RPMI8226 (cell line): ENCODE results near the gene NCOA1.
A peak's percentile ranks its signal among the peaks of the same experiment; 100 is the strongest.
"Not testable (repeated sequence)": the region's sequence is repeated elsewhere in the genome, so short reads cannot be mapped to it uniquely, and the experiment has no call there.

ENCODE experiments used
- DNase-seq: peaks from one replicate; pipeline ENCODE4 v3.0.0-alpha.2; 2015

NCOA1 gene

DNA sequence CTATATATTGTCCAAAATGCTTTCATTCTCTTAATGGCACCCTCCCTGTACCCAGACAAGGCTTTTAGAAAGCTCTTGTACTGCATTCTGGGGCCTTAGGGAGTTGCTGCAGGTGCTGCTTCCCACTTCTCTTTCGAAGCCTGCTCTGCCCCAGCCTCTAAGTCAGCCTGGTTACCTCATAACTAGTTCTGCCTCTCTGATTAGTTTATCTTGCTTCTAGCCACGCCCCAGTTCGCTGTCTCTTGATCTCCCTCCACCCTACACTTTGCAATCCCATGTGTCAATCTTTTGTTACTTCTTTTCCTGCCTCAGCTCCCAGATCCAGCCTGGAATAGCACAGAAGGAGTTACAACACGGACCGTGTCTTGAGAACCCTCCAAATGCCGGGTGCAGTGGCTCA is 13.8 kb upstream of the NCOA1 start:
- no peak for DNase-seq

DNA sequence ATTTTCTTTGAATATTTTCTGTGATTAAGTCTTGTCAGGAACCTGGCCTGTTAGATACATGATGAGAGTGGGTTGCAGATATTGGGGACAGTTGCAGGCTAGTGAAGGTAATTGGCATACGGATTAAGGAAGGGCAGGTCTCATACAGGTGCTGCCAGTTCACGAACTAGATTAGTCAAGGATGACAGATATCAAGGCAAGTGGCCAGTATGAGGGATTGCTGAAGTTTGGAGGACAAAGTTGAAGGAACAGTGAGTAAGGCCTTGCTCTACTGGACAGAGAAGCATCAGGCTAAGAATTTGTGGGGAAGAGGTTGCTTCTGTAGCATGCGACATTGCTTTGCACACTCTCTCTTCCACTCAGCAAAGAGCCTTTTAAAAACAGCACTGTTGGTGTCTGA is 12.8 kb upstream of the NCOA1 start:
- no peak for DNase-seq

DNA sequence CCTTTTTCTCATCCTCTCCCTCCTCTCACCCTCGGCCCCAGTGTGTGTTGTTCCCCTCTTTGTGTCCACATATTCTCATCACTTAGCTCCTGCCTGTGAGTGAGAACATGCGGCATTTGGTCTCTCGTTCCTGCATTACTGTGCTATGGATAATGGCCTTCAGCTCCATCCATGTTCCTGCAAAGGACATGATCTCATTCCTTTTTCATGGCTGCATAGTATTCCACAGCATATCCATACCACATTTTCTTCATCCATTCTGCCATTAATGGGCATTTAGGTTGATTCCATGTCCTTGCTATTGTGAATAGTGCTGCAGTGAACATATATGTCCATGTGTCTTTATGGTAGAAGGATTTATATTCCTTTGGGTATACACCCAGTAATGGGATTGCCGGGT is 10.8 kb upstream of the NCOA1 start:
- no peak for DNase-seq

DNA sequence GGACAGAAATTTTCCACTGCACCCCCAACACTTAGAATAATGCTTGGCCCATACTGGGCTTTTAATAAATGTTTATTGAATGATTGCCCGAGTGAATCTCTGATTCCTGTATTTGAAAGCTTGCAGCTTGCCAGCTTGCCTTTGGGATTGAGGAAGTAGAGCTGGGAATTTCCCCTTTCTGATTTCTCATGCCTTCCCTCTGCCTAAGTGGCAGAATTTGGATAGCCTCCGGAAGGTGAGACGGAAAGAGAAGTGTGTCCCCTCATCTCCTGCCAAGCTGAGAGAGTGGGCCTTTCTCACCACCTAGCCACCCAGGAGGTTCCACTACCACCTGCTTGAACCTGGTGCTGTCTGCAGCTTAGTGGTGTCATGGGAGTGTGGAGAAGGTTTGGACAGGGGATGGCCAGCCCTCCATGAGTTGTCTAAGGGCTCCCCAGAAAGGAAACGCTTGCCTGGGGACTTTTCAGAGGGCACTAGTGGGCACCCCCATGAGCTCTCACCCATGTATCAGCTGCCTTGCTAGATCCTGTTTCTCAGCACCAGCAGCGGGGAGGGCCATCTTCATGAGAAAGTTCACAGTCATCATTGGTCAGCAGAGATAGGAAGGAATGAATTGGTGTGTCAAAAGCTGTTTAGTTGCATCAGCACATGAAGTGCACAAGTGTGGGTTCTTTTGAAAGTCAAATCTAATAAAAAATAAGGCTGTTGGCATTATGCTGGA is 8.6 kb upstream of the NCOA1 start:
- no peak for DNase-seq

DNA sequence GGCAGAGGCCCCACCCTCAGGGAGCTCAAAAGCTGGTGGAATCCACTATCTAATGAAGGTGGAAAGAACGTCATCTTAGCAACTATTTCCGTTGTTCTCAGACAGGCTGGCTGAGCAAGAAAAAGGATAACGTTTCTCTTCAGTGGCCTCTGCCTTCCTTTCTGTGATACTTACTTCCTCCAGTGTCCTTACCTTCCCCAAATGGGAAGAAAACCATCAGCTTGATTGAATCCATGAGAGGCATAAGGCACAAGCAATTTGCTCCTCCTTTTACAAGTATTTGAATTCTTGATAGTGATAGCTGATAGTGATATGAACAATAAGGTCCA is 8.1 kb upstream of the NCOA1 start:
- no peak for DNase-seq

DNA sequence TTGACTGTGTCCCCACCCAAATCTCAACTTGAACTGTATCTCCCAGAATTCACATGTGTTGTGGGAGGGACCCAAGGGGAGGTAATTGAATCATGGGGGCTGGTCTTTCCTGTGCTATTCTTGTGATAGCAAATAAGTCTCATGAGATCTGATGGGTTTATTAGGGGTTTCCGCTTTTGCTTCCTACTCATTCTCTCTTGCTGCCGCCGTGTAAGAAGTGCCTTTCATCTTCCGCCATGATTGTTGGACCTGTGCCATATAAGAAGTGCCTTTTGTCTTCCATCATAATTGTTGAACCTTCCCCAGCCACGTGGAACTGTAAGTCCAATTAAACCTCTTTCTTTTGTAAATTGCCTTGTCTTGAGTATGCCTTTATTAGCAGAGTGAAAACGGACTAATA is 6.4 kb upstream of the NCOA1 start:
- not testable (repeated sequence) for DNase-seq

DNA sequence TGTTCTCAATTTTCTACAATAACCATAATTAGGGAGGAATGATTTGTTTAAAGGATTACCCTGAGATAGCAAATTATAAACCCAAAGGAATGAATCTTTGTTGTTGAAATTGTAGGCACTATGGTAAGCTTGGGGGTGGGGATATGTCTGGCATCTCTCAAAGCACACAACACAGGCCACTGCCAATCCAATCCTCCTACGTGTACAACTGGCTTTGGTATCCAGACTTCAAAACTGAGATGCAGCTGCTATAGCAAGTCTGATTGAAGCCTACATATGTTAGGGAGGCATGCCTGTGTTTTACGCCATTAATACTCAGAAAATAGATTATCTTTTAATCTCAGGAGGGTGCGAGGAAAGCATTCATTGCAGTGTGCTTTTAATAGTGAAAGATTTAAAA is 5.9 kb upstream of the NCOA1 start:
- no peak for DNase-seq

DNA sequence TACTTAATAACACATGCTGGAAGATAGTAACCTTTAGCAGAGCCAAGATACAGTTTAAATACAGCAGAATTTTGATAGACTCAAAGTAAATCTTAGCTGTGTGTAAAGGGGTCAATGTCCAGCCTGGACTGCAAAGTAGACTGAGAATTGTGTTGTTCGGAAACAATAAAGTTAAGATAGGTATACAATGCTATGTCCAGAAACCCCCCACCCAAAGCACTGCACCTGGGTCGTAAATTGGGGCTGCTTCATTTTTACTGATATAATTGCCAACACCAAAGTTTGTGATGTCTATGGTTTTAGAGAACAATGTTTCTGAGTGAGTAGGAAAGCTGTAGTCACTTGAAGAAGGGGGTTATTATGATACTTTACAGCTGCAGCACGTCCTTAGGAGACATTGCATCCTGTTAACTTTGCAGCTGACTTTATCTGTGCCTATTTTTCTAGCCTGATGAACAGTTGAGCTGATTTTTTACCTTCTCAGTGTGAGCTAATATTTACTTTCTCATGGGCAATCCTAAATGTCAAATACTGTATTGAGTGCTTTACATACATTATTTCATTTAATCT is 4.3 kb upstream of the NCOA1 start:
- no peak for DNase-seq

DNA sequence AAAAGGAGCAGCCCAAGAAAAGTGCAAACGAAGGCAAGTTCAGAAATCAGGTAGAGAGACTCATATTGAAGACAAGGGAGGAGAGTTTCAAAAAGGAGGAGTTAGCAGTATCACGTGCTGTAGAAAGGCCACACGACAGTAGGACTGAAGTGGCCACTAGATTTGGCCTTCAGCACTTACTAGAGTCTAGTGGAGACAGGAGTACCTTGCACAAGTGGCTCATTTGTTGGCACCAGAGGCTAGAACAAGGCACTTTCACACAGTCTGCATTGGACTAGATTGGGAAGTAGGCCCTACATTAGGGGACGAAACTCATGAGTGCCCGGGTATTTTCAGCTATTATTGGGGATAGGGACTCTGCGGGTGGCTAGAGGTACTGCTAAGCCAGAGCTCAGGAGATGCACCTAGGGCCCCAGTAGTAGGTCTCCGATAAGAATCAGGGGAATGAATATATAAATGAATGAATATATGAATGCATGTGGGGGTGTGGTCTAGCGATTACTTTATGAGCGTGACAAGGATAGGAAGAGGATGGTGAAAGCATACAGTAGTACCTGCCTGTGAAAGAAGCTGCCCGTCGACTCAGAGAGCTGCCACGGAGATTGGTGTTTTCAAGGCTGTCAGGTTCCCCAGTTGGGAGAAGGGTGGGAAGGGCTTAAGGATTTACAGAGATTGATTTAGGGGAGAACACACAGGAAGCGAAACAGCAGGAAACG is 1.4 kb upstream of the NCOA1 start:
- DNase-seq: no peak

DNA sequence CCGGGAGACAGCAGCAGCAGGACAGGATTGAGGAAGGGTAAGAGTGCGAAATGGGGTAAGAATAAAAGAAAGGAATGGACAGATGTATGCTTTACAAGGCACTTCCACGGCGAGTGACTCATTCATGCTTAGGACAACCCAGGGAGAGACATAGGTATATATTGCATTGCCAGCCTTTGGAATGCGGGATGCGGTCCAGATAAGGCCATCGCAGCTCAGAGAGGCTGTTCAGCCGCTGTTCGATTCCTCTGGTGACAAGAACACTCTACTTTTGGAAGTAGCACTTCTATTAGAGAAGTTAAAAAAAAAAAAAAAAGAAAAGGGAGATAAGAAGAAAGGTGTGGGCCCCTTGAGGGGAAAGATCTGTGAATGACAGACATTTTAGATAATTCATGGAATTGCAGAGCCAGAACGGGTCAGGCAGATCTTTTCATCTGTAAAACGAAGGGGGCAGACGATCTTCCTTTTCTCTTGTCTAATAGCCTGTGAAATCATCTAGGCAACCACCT is 819 bp upstream of the NCOA1 start:
- no peak for DNase-seq

DNA sequence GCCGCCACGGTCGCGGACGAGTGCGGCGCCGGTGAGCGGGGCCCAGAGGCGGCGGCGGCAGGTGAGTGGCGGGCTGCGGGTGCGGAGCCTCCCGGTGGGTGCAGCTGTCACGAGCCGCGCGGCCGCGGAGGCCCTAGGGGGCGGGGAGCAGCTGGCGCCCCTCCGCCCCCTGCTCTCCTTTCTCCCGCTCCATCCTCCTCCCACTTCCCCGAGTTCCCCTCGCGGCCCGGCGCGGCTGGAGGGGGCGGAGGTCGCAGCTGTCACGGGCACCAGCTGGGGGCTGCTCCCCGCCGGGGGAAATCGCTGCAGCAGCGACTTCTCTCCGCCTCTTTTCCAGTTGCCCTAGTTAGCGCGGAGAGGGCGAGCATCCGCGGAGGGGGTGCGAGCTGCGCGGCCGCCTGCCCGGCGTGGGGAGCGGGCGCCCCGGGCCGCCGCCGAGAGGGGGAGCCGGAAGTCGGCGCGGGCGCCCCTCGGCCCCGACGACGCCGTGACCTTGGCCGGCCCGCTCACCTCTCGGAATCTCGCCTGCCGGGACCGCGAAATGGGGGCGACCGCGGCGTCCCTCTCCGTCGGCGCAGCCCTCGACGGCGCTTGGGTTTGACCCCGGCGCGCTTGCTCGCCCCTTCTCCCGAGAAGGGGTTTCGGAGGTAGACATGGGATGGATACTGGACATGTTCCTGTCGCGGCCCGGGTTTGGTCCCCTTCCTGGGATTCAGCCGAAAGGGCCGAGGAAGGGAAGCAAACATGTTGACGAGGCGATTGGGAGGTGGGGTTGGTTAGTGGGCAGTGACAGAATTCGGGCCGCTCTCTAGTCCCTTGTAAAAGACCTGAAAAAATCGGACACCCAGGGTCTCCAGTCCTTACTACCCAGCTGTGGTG is 727 bp downstream of the NCOA1 start:
- peak; percentile 42 for DNase-seq

DNA sequence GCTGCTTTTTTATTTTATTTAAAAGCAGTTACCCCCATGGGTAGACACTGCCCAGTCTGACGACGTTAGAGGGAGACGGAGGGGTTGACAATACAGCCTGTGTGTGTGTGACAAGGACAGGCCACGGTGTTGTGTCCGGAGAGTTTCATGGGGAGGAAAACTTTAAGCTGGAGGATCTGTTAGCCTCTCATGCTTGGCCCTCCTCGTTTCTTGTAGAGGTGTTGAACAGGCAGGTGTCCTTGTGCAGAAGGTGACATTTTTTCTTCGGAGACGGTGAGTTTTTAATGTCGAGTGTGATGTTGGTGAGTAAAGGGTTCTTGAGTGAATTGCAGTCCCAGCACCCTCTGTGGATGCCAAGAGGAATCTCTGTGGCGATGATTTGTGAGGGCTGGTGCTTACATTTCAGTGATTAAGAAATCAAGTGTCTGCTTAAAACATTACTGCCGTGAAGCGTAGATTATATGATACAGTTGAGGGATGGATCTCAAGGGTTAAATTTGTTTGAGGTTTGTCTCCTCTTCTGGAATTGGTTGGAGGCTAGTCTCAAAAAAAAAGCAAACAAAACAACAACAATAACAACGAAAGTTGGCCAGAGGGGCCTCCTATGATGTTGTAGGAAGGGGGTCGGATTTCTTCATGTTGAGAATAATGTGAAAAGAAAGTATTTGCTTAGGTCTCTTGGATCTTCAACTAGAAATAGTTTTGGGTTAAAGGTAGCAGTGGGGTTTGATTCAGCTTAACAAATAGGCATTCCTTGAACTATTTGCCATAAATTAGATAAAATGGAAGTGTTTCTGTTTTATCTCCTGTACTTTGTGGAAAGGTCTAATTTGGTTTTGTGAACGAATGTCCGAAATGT is 1.6 kb downstream of the NCOA1 start:
- no peak for DNase-seq

DNA sequence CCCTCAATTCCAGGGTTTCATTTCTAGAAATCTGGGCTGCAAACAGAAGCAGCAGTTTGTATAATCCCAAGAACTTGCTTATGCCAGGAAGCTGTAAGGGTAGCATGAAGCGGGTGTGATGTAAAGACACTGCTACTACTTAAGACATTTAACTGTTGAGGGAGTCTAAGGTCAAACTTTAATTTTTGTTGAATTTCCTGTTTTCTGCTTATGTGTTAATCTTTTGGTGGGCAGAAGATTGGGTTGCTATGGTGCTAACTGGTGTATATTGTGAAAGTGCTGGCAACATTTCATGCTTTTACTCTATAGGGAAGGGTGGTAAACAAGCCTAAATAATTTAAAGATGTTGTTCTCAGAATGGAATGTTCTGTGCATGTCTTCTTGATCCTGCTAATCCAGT is 2.7 kb downstream of the NCOA1 start:
- no peak for DNase-seq

DNA sequence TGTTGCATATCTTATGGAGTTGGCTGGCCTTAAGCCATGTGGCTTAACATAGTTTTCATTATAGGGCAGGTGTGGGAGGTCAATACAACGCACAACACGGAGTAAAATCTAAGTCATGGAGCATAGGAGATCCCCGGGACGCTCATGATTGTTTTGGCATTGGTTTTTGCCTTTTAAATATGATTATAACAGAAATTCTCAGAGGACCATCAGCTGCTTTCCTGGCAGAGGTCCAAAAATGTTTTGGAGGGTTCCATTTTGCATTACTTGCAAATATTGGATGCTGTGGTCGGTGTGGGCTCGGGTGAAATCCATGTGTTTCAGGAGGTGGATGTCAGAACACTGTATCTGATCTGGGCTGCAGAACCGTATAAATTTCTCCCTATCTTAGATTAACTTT is 3.4 kb downstream of the NCOA1 start:
- DNase-seq: no peak

DNA sequence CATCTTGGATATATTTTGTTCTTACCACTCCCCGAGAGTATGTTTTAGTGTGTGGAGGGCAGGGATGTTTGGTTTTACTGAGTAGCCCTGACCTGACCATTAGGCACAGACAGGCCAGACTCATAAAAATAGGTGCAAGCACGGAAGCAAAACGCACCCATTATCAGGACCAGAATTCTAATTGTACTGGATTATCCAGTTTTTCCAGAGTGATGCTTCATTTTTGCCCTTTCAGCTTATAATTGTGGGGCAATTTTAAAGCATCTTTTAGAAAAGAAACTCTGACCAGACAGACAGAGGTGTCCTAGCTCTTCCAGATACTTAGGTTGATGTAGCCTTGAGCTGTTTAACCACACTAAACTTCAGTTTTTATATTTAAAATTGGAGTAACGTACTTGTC is 4.4 kb downstream of the NCOA1 start:
- DNase-seq: no peak

DNA sequence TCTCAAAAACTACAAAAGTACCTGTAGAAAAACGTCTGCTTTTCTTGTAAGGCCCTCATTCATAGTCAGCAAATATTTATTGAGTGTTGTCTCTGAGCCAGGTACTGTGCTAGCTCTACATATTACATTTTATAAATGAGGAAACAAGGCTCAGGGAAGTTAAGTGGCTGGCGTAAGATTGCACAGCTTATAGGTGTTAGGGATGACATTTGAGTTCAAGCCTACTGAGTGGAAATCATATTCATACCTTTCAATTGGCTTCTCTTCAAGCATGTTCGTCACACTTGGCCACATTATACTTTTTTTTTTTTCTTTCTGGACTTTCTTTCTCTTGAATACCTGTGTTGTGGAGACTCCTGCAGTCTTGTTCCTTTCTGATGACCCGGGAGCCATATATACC is 5.9 kb downstream of the NCOA1 start:
- DNase-seq: no peak

DNA sequence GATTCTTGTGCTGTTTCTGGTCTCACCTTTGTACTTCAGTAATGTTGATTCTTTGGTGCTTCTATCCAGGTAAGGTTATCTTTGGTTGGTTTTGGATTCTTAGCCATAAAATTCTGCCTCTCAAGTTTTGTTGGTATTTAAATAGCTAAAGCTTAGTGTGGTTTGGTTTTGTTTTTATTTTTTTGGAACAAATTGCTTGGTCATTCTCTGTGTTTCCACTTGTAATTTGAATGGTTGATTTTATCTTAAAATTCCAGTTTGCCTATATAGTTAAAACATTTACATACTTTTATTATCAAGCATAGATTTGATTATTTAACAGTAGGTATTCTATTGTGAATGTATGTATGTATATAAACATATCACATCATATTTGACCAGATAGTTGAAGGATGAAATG is 6.6 kb downstream of the NCOA1 start:
- DNase-seq: no peak

DNA sequence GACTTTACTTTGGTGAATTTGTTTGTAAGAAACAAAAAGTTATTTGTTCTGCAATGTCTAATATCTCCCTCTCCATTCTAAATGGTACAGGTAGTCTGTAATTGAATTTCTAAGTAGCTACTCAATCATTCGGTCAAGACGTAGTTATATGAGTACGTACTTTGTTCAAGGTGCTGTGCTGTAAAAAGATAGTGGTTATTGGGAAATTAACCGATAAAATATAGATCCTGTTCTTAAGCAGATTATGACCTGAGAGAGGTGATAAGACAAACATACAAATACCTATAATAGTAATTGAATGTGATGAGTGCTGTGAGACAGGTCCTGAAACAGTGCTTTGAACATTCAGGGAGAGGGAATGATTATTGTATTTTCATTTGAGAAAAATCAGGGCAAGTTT is 7.1 kb downstream of the NCOA1 start:
- DNase-seq: no peak

DNA sequence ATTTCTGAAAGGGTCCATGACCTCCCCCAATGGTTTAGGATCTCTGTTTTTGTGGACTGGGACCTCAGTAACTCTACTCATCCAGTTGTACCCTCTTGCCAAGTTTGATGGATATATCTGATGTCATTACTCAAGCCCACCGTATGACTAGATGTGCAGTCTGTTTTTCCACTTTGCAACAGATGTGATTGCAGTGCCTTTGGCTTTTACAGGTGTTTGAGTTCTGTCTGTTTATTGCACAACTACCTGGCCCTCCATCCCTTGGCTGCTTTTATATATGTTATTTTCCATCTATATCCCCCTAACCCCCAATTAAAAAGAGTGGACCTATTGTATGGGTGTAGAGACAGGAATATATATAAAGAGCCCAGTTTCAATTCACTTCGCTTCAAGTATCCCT is 10.8 kb downstream of the NCOA1 start:
- DNase-seq: no peak

DNA sequence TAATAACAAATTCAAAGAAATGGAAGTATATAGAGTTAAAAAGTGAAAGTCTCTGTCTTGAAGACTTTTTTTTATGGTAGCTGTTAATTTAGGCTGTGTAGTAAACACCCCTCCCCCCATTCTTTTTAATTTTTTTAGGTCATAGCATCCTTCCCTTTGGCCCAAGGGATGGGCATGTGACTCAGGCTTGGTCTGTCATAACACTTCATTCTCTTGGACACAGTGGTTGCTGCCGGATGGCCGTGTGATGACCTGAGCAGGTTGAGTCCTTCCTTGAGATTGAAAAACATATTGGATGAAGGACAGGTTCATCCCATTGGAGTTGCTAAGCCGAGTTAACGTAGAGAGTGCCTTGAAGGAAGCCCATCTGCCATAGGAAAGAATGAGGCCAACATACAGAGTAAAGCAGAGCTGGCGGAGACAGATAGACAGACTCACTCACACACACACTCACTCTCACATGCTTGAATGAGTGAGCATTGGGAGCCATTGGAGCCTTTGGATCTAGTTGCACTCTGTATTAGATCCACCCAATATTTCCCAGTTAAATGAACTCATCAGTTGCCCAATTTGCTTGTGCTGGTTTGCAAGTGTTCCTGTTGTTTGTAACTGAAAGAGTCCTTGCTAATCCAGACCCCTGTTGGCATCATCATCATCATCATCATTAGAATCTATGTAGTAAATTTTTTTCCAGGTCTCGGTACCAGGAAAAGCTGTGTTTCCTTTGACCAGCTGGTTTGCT is 14.7 kb downstream of the NCOA1 start:
- DNase-seq: no peak

DNA sequence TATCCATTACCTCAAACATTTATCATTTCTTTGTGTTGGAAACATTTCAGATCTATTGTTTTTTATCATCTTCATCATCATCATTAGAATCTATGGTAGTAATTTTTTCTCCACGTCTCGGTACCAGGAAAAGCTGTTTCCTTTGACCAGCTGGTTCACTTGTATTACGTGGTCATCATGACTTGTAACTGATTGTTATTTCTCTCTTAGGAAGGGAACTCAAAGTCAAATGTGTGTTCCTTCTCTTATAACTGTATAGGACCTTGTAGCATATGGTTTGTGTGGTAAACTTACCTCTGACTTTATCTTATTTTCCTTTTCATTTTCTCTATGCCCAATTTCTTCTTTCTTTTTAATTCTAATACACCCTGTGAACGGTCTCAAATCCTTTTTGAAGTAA is 16.5 kb downstream of the NCOA1 start:
- no peak for DNase-seq

DNA sequence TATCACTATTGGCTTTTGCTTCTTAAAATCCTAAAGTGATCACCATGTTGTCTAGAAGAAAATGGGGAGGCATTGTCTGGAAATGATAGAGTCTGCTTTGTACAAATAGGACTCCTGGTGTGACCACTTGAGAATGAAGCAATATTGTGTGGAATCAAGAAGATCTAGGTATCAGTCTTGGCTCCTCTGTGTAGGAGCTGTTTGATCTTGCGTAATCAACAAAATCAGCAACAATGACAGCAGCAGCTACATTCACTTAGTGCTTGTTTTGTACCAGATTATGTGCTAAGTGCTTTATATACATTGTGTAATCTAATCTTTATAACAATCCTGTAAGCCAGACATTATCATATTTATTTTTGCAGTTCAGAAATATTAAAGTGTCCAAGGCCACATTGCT is 17.8 kb downstream of the NCOA1 start:
- DNase-seq: no peak
